Activated T-helper 1 cell treated with anti-CD3 and anti-CD28 coated beads, Interleukin-2, amount 50 U/mL, for 16 hours (primary cell): ENCODE measurements around the gene RARA.

Experiments used
- DNase-seq, 2 donors: peaks; one replicate each; pipeline ENCODE4 v3.0.0-alpha.2; 2020; ENCODE audit warnings: low read depth in 1 of 2, low spot score in 1 of 2

The RARA gene

DNA sequence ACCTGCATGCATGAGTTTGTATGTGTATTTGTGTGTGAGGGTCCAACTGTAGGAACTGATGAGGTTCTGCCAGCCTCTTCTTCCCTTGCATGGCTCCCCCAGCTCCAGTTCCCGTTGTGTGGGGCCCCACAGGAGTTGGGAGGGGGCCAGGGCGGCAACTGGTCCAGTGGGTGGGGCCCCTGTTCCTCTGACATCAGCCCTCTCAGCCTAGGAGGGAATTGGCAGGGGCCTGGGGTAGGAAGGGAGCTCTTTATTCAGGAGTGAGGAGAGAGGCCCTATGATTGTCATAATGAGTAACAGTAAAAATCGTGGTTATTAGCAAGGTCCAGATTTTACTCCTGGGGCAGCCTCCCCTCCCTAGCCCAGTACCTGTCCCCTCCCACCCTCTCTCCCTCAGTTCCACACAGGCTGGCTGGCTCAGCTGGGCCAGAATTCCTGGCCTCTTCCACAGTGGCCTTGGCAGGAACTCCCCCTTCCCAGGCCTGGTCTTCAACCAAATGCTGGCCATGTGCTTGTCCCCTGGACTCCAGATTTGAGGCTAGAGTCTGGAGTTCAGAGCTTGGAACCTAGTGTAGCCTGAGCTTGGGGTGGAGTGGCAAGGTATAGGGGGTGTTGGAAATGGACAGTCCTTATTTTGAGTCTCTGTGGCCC lies 18.9 kb downstream of the RARA start:
- no peak for DNase-seq

DNA sequence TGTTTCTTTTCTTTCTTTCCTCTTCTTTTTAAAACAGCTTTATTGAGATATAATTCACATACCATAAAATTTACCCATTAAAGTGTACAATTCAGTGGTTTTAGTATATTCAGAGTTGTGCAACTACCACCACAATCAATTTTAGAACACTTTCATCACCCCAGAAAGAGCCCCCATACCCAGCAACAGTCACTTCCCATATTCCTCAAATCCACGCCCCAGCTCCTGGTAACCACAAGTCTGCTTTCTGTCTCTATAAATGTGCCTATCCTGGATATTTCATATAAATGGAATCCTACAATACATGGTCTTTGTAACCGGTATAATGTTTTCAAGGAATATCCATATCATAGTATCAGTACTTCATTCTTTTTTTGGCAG lies 19.4 kb downstream of the RARA start:
- DNase-seq = no peak

DNA sequence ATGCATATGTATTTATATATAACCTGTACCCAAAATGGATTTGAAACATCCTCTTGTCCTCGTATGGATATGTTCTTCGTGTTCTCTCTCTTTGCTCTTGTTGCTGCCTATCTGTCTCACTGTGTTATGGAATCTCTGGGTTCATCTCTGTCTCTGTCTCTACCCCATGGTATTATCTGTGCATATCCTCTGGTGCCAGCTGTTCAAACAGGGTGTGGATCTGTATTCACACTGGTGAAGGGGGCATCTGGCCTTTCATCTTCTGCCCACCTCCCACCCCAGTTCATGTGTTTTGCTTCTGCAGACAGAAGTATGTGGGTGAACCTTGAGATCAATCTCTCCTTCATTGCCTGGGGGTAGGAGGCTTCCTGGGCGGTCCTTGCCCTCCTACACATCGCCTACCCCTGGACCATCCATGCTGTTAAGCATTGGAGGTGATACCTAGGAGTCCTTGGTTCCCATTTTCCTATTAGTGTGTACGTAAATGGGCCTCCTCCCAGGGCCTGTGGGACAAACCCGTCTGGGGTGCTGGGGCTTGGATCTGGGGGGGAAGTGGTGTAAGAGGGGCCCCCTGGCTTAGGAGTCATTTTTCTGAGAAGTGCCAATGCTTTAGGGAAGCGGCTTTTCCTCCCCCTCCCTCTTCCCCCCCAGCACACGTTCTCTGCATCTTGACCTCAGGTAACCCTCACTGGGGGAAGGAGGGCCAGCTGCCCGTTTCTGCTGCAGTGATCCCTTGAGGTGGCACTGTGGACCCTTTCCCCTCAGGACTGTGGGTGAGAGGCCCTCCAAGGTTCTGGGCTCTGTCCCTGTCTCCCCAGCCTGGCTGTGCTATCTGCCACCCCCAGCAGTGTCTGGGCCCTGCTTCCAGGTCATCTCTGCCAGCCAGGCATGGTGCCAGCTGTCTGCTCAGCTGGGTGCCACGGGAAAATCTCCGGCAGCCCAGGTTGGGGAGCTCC lies 21.1 kb downstream of the RARA start:
- DNase-seq = no peak

DNA sequence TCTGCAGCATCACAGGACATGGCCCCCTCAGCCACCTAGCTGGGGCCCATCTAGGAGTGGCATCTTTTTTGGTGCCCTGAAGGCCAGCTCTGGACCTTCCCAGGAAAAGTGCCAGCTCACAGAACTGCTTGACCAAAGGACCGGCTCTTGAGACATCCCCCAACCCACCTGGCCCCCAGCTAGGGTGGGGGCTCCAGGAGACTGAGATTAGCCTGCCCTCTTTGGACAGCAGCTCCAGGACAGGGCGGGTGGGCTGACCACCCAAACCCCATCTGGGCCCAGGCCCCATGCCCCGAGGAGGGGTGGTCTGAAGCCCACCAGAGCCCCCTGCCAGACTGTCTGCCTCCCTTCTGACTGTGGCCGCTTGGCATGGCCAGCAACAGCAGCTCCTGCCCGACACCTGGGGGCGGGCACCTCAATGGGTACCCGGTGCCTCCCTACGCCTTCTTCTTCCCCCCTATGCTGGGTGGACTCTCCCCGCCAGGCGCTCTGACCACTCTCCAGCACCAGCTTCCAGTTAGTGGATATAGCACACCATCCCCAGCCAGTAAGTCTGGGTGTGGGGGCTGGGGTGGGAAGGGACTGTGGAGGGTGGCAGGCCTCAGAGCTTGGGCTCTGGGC lies 22.0 kb downstream of the RARA start:
- DNase-seq = no peak

DNA sequence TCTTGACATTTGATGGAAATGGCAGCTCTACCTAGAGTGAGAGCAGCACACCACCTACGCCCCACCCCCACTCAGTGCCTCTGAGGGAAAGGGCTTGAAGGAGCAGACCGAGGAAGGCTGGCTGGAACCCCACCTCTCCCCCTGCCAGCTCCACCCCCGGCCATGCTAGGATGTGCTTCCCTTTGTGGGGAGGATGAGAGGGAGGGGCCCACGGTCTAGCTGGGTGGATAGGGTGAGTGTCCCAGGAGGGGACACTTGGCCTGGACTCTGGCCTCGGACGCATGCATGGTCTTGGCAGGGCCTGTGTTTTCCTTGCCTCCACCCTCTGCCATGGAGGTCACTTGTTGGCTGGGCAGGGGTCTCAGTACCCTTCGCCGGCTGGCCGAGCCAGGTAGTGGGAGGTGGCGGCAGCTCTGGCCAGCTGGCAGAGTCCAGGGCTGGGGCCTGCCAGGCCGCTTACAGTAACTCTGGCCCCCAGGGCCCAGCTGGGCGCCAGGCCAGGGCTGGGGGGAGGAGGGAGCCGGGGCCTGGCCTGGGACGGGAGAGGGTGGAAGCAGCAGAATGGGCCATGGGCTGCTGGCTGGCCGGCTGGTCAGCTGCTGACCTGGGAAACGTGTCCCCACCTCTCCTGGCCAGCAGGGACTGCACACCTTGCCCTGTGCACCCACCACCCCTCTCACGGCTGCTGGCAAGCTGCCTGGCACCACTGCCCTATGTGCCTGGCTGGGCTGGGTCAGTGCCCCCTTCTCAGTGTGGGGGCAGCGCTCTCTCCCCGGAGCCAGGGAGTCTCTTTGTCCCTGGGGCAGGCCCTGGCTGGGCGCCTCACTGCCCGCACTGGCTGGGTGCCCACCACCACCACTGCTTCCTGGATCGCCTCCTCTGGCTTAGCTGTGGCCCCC lies 23.0 kb downstream of the RARA start:
- no peak for DNase-seq

DNA sequence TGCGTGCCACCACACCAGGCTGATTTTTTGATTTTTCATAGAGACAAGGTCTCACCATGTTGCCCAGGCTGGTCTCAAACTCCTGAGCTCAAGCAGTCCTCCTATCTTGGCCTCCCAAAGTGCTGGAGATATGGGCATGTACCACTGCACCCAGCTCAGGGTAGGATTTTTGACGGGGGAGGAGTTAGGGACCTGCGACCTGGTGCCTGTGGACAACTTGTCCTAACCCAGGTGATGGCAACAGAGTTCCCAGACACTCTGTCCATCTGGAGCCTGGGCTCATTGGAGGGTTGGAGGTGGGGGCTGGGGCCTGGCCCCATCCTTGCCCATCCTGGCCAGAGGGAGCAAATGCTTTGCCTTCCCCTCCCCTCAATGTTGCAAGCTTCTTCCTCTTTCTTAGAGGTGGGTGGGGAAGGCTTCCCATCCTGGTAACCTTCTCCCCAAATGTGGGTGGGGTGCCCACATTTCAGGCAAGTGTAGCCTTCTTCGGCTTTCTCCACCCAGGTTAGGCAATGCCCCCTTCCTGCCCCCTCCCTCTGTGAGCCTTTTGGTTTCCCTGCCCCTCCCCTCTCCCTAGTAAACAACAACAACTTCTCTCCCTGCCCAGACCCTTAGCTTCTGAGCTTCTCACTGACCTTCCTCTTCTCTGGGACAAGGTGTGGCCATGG lies 24.9 kb downstream of the RARA start:
- no peak for DNase-seq

DNA sequence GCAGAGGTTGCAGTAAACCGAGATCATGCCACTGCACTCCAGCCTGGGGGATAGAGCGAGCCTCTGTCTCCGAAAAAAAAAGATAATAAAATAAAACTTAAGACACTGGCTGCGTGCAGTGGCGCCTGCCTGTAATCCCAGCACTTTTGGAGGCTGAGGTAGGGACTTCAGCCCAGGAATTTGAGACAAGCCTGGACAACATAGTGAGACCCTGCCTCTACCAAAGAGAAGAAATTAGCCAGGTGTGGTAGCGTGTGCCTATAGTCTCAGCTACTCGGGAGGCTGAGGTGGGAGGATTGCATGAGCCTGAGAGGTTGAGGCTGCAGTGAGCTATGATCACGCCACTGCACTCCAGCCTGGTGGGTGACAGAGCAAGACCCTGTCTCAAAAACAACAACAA lies 26.6 kb downstream of the RARA start:
- no peak for DNase-seq

DNA sequence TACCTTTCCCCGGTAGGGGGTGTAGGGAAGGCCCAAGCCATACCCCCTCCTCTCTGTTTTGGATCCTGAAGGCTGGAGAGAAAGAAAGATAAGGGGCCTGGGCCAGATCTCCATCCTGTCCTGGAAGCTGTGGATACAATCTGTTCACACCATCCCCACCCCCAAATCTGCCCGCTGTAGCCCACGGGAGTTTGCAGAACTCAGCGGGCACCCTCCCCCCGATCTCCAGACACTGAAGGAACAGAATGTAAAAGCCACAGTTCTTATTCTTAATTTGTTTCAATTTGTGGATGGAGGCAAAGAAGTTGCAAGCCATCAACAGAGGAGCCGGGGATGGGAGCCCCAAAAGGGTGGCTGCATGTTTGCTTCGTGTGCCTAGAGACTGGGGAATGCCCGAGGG lies 28.4 kb downstream of the RARA start:
- DNase-seq = no peak

DNA sequence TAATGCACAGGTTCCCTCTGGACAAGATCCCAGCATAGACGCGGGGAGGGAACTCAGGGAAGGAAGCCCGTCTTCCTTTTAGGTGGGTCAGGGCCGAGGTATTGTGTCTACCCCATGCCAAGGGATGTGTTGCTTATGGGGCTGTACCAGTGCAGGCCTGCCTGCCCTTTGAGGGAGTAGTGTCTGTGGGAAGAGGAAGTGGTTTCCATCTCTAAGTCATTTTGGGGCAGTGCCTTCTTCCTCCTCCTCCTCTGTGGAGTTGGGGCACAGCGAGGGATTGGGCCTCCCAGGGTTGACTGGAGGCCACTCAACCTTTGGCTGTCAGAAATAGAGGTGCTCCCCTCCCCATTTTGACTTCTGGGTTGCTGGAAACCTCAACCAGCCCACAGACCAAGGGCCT lies 29.1 kb downstream of the RARA start:
- DNase-seq = no peak

DNA sequence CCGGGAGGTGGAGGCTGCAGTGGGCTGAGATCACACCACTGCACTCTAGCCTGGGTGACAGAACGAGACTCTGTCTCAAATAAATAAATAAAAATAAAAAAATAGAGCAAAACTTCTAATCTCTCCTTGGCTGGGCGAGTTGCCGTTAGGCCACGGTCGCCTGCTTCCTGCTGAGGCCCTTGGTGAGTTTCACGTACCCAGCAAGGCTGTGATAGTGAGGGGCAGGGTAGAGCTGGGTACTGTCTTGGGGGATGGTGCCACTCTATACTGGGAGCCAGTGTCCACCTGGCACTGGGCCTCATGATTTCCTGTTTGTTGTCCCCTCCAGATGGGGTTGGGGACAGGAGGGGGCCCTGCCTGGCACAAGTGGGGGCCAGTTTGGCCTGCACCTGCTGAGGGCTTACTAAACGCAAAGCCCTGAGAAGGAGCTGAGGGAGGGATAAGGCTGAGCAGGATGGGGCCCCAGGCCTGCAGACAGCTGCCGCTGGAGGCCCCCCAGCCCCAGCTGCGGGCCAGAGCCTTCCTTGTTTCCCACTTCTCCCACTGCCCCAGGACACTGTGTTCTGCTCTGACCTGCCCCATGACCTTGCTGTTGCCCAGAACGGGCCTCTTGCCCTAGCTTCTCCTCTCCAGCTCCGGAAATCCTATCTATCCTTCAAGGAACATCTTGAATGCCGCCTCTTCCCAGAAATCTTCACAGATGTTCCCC lies 30.1 kb downstream of the RARA start:
- DNase-seq = no peak

DNA sequence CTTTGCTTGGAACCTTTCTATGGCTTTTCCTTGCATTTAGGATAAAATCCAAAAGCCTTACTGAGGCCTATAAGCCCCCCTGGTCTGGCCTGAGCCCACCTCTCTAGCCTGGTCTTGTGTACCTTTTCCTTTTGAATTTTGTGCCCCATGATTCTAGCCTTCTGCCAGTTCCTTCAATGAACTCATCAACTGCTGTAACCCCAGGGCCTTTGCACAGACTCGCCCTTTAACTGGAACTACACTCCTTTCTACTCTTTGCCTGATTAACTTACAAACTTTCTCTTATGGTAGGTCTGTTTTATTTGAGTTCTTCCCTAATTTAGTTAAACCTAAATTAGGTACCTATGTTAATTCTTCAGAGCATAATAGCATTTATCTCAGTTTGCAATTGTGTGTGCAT lies 31.3 kb downstream of the RARA start:
- no peak for DNase-seq

DNA sequence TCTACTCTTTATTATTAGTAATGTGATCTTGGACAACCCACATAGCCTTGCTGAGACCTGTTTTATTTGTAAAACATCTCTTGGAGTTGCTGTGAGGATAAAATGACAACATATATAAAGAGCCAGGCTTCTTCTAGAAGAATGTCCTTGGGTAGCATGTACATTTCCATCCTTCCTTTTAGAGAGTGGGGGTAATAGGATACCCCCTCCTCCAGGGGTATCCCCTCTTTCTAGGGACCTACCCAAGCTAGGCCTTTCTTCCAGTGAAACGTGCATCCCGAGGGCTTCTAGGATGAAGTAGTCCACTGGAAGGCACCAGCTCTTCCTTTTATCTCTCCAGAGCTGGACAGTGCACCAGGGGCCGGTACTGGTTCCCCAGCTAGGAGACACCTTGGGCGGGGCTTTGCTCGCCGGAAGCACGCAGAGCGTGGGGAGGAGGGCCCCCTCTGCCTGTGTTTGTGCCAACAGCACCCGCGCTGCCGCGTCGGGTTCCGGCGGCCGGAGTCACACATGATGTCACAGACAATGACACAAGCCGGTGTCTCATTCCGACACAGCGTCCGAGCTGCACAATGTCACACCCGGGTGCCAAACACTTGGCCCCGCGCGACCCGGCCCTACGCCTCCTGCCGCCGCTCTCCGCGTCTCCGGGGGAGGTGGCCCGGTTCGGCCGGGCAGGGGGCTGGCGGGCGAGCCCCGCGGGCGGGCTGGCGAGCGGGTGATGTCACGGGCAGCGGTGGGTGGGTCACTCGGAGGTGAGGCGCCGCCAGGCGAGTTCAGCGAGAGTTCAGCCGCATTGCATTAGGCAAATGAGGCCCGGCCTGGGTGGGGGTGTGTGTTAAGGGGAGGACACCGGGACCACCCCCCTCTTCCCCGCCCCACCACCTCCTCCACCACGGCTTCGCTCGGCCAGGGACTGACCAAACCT lies 32.2 kb downstream of the RARA start:
- peak; percentile 70 to 77 for DNase-seq

DNA sequence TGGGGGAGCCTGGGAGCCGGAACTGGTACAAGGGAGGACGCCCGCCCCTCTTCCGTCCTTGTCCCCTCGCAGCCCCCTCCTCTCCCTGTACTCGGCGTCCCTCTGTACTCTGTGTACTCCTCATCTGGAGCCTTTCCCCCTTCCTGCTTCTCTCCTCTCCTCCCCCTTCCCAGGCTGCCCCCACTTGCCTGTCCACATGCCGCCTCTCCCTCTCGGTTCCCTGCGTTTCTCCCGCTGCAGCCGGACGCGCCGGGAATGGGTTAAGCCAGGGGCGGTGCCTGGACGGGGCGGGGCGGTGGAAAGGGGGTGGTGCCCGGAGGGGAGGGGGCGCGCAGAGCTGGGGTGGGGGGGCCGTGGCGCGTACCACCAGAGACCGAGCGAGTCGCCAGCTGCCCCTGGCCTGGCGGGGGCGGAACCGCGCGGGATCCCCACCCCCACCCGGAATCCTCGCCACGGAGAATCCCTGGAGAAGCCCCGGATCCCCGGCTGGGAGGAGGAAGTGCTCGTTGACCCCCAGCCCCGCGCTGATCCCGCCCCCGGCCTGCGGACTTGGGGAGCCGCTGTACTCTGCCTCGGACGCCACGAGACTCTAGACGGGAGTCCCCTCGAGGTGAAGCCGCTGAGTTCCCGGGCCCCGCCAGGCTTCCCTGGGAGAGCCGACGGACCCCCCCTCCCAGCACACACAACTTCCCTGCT lies 33.0 kb downstream of the RARA start:
- DNase-seq = no peak

DNA sequence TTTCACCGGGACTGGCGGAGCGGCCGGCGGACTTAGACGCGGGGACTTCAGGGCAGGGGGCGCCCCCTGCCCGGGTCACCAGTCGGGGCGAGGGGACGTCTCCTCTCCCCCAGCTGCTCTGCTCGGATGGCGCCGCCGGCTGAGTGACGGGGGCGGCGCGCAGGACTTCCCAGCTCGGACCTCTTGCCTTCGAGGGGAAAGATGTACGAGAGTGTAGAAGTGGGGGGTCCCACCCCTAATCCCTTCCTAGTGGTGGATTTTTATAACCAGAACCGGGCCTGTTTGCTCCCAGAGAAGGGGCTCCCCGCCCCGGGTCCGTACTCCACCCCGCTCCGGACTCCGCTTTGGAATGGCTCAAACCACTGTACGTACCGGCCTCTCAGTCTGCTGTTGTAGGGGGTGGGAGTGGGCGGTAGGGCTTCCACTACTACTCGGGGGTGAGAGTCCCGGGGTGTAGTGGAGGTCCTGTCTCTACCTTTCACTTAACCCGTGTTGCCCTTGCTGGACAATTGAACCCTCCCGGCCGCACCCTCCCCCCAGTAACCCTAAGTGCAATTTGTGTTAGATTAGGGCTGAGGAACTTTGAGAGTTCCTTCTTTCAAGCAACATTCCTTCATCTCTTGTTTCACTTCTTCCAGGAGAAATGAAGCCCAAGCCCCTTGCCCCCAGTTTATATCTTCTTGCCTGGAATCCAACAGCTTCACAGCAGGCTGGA lies 33.7 kb downstream of the RARA start:
- no peak for DNase-seq

DNA sequence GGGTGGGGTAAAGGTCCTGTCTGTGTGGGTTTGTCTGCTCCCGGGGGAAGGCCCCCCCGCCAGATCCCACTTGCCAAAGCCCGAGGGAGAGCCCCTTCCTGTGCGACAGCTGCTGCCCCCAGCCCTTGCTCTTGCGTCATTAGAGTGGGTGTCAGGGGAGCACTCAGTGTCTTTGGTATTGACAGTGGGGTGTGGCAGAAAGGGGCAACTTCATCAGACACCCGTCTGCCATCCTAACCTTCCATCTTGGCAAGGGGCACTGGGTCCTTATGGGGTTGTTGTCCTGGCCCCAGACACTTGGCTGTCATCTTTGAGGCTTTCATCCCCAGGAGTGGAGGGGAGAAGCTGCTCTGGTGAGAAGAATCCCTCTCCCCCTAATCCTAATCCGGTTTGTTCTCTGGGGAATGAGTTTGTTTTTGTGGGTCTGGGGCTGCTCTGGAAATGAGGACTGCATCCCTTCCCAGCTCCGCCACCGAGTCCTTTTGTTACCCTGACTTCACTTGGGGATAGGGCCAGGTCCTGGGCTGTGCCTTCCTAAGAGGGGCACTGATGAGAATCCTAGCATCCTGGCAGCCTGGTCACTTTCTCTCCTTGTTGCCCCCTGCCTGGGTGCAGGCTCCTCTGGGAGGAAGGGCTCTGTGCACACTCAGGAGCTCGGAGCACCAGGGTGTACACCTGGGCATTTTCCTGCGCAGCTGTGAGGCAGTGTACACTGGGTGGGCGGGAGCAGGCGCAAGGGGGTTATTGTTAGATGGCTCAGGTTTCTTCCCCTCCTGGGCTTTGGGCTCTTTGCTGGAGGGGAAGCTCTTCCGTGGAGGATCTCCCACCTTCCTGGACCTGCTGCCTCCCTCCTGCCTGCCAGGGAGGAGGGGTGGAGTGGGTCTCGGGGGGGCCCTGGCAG lies 34.5 kb downstream of the RARA start:
- no peak for DNase-seq

DNA sequence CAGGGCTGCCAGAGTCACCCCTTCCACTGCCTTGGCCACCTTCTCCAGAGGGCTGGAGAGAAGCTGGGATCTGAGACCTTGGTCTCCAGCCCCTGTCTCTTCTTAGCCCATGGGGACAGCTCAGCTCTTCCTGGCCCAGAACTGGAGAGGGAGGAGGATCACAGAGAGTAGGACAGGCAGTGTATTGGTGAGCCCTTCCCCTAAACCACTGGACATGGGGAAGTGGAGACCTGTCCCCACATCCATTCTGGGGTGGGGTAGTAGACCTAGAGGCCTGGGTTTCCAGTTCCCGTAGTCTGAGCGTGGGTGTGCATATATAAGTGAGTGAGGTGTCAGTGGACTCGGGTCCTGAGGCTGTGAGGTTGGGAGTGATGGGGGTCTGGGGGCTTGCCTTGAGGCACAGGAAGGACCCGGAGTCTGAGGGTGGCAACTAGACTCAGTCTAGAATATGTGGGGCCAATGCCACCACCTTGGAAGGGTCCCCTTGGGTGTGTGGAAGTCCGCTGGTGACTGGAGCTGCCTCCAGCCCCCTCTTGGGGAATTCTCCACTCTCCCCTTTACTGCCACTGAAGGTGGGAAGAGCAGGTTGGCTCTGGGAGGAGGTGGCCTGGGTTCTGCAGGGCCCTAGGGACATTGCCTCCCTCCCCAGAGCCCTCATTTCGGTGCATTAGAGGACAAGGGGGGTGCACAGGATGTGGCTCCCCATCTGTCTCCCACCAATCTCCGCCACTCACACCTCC lies 35.6 kb downstream of the RARA start:
- no peak for DNase-seq
